ENCODE data around the gene DPEP1. TPM values are rescaled to one million over a fixed set of nuclear protein-coding genes. Genes with fewer than 3 reads are reported as not detected.
"Not testable (repeated sequence)": the region's sequence is repeated elsewhere in the genome, so short reads cannot be mapped to it uniquely, and the experiment has no call there.

DPEP1 gene
- polyA plus RNA-seq, 3 donors: 31.6 to 76.5 (median 60.1) TPM

DNA sequence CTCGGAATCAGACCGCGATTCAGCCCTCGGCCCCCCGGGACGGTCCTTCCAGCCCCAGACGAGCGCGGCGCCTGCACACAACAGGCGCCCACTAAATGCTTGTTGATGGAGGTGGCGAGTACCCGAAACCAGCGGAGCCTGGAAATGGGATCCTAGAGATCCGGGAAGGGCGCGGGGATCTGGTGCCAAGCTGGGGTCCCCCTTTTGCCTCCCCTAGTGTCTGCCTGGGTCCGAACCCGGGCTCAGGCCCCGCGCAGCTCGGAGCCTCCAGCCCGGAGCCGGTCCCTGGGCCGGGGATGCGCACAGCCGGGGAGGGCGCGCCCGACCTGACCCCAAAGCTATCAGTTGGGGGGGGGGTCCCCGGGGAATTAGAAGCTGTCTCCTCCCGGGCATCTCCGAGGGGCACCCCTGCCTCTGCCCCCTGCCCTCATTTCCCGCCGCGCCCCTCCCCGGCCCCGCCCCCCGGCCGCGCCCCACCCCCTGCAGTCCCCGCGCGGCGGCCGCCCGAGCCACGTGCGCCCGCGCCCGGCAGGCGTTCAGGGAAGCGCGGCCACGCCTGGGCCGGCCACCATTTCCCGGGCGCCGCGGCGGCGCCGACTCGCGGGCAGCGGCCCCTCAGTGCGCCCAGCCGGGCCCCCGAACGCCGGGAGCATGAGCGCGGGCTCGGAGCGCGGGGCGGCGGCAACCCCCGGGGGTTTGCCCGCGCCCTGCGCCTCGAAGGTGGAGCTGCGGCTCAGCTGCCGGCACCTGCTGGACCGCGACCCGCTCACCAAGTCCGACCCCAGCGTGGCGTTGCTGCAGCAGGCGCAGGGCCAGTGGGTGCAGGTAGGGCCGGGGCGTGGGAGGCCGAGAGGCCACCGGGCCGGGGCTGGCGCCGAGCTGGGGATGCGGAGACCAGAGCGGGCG, 37.9 kb upstream of the DPEP1 start, which contains the start of gene CPNE7:
CPNE7 (plus strand) TSS at position 512 of the 906 bp plus-strand sequence; CDS start at position 652, 140 bp downstream.
- no peak for DNase-seq

DNA sequence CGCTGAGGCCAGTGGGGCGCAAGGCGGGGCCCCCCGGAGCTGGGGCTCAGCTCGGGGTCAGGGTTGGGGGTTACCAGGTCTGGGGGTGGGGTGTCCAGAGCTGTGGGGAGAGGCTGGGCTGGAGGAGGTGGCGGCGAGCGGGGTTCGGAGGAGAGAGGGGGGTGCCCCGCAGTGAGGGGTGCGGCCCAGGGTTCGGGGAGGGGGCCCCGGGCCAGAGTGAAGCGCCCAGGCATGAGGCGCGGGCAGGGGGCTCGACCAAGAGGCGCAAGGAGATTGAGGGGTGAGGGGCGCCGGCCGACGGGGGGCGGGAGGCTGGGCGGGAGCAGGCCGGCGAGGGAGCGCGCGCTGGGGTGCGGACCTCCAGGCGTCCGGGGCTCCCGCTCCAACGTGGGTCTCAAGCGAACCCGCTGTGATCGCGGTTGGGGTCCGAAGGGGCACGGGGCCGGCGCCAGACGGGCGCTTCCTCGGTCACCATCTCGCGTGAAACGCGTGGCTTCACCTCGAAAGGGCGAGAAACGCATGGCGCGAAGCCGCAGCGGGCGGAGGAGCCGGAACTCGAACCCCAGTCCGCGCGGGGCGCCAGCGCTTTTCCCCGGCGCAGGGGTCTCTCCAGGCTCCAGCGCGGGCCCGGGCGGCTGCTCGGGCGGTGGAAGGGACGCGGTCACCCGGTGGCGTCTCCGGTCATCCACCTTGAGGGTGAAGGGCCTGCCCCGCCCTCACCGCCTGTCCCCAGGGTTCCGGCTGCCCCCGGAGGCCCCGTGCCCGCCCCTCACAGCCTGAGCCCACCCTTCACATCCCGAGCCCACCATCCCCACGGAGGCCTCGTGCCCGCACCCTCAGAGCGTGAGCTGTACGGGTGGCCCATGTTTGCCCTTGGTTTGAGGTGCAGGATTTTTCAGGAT, 37.0 kb upstream of the DPEP1 start:
- DNase-seq: no peak

DNA sequence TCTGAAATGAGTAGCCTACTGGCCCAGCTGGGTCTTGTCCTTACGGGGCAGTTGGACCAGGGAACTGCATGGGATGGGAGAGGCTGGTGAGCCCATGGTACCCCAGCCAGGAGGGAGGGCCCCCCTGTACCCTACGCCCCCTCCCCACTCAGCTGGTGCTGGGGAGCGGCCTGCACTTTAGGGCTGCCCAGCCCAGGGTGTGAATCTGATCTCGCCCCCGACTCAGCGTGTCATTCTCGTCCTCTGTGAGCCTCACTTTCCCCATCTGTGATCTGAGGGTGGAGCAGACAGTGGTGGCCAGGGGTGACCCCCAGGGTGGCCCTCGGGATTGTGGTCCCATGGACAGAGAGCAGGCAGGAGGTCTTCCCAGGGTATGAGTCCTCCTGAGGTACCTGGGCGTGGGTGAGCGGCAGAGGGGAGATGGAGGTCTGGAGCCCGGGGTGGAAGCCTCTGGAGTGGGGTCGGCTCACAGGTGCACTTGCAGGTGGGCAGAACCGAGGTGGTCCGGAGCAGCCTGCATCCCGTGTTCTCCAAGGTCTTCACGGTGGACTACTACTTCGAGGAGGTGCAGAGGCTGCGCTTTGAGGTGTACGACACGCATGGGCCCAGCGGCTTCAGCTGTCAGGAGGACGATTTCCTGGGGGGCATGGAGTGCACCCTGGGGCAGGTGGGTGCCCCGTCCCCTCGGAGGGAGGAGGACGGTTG, 36.2 kb upstream of the DPEP1 start:
- no peak for DNase-seq

DNA sequence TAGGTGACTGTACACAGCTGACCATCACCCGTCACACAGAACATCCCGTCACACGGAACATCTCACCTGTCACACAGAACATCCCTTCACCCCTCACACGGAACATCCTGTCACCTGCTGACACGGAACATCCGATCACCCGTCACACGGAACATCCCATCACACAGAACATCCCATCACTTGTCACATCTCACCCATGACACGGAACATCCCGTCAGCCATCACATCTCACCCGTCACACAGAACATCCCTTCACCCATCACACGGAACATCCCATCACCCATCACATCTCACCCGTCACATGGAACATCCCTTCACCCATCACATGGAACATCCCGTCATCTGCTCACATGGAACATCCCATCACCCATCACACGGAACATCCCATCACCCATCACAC, 34.1 kb upstream of the DPEP1 start:
- no peak for DNase-seq

DNA sequence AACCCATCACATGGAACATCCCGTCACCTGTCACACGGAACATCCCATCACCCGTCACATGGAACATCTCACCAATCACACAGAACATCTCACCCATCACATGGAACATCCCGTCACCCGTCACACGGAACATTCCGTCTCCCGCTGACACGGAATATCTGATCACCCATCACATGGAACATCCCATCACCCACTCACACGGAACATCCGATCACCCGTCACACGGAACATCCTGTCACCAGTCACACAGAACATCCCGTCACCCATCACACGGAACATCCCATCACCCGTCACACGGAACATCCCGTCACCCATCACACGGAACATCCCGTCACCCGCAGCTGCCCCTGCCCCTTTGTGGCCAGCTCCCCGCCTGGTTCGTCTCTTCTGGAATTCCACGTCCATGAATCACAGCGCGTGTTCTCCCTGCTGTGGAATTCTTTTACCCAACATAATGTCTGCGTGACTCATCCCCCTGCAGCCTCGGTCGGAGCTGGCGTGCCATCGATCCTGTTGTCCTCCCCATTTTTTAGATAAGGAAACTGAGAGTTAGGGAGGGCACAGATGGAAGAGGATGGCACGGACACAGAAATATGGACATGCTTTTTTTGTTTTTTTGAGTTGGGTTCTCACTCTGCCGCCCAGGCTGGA, 32.3 kb upstream of the DPEP1 start:
- no peak for DNase-seq

DNA sequence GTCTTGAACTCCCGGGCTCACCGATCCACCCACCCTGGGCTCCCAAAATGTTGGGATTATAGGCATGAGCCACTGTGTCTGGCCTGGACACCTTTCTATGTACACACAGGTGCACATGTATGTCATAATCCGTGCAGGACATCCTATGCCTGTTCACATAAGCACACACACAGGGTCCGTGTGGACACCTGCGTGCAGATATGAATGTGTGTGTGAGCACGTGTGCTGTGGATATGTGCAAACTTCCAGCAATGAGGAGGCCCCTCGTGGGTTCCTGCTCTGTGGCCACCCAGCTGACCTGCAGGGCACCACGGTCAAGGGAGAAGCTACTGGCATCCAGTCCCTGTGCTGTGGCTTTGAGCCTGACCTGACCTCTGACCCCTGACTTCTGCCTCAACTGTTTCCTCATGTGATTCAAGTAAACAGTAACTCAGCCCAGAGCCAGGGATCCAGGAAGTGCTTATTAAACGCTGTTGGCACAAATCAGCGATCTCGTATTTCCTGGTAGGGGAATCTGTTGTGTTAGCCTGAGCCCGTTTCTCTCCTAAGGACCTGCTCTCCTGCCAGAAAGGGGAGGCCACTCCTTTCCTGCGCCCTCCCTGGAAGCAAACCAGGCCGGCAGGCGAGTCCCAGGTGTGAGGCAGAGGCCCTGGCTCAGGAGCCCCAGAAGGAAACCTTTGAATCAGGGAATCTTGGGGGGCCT, 31.4 kb upstream of the DPEP1 start:
- DNase-seq: no peak

DNA sequence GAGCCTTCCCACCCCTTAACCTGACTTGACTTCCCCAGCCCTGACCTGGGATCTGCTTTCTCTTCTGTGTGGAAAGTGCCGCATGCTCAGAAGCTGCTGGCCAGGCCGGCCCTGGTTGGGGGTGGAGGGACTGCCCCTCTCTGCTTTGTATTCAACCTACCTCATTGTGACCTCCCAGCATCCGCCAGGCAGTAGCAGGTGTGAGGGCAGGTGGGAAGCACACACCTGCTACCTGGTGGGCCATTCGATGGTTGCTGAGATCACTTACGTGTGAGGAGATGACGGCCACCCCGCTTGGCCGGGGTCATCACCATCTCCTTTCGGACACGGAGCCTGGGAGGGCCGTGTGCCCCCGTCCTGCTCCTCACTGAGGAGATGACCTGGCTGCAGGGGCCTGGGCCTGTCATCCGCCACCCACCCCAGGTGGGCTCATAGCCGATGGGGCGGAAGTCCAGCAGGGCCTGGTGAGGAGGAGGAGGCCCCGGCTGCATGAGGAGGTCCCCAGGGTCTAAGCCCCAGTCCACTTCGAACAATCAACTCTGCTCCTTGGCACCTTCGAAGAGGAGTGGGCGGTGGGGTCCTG, 30.7 kb upstream of the DPEP1 start:
- DNase-seq: no peak

DNA sequence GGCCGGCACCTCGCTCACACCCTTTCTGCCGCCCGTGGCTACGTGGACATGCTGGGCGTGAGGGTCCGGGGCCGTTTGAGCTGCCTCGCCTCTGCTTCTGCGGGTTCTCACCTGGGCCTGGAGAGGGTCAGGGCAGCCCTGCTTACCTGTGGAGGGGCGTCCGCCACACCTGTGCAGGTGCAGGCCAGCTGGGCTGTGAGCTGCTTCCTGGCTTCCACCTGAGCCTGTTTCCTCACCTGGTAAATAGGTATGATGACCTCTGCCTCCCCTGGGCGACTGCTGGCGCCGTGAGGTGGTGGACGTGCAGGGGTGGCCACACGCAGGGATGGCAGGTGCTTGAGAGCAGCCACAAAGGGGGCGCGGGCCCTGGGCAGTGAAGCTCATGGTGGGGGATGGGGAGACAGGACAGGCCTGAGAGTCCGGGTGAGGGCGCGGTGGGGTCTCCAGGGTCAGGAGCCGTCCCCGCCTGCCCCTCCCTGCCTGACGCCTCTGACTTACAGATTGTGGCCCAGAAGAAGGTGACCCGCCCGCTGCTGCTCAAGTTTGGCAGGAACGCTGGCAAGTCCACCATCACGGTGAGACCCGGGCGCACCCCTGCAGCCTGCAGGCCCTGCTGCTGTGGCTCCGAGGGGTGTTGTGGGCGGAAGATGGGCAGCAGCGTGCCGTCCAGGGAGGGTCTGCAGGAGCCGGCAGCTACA, 30.1 kb upstream of the DPEP1 start:
- no peak for DNase-seq

DNA sequence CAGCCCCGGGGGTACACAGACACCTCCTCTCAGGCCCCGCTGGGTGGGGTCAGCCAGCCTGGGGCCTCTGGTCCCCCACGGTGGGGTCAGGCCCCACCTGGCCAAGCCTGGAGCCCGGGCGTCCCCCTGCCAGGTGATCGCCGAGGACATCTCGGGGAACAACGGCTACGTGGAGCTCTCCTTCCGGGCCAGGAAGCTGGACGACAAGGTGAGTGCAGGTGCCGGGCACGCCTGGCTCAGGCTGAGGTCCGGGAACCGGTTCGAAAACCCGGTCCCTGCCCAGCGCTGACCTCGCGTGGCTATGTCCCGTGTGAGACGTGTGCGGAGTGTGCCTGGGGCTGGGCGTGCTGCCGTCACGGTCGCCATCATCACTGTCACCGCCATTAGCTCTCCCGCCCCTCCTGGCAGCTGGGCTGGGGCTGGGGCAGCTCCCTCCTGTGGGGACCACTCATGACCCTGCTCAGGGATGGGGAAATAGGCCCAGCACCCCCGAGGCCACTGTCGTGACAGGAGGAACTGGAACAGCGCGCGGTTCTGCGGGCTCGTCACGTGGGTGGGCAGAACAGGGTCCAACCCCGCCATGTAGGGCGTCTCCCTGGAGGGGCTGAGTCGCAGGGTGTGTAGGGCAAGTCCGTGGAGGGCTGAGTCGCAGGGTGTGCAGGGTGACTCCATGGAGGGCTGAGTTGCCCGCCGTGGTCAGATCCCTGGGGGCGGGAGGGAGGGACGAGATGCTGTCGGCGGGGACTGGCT, 29.4 kb upstream of the DPEP1 start:
- DNase-seq: no peak

DNA sequence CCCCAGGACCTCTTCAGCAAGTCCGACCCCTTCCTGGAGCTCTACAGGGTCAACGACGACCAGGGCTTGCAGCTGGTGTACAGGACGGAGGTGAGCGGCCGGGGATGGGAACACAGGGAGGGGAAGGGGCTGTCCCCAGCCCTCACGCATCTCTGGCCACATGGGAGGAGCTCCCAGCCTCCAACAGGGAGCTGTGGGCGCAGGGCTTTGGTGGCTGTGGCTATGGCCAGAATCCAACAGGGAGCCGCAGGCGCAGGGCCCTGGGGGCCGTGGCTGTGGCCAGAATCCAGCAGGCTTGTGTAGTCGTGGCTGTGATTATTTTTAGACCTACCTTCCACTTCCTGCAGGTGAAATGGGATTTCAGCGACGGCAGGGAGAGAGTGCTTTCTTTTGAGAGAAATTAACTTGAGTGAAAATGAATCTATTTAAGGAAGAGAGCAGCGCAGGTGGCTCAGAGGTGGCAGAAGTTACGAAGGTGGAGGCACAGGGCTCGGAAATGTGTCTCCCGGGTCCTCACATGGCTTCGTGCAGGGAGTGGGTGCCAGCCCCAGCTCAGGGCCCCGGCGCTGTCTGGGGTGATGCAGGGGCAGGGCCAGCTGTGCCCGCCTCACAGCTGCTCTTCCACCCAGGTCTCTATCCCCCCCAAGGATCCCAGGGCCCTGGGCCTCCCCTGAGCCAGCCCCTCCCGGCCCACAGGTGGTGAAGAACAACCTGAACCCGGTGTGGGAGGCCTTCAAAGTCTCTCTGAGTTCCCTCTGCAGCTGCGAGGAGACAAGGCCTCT, 28.5 kb upstream of the DPEP1 start:
- no peak for DNase-seq

DNA sequence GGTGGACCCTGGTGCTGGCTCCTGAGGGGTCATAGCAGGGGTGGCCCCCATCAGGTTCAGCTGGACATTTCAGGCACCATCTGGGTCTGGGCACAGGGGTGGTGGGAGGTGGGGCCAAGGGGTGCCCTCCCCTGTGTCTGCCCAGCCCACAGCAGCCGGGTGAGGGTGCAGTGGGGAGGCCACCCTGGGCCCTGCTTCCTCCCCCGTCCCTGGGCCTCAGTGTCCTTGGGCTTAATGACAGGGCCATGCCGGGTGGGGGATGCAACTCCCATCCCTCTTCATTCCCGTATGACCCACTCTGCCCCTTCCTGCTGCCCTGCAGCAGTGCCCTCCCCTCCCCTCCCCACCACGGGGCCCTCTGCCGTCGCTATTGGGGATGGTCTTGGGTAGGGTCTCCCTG, 27.2 kb upstream of the DPEP1 start:
- no peak for DNase-seq

DNA sequence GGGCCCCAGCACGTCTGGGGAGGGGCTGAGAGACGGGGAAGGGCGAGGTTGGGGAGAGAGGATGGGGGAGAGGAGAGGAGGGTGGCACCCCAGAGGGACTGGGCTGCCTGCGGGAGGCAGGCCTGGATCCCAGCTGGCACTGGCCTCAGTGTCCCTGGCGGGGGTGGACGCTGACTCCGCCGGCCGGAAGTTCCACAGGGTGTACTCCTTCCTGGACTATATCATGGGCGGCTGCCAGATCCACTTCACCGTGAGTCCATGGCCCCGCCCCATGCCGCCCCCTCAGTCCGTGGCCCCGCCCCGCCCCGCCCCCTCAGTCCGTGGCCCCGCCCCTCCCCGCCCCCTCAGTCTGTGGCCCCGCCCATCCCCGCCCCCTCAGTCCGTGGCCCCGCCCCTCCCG, 26.6 kb upstream of the DPEP1 start:
- DNase-seq: no peak

DNA sequence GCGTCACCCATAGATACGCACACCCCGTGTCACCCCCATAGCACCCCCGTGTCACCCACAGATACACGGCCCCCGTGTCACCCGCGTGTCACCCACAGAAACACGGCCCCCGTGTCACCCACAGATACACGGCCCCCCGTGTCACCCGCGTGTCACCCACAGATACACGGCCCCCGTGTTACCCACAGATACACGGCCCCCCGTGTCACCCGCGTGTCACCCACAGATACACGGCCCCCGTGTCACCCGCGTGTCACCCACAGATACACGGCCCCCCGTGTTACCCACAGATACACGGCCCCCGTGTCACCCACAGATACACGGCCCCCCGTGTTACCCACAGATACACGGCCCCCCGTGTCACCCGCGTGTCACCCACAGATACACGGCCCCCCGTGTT, 25.8 kb upstream of the DPEP1 start:
- not testable (repeated sequence) for DNase-seq

DNA sequence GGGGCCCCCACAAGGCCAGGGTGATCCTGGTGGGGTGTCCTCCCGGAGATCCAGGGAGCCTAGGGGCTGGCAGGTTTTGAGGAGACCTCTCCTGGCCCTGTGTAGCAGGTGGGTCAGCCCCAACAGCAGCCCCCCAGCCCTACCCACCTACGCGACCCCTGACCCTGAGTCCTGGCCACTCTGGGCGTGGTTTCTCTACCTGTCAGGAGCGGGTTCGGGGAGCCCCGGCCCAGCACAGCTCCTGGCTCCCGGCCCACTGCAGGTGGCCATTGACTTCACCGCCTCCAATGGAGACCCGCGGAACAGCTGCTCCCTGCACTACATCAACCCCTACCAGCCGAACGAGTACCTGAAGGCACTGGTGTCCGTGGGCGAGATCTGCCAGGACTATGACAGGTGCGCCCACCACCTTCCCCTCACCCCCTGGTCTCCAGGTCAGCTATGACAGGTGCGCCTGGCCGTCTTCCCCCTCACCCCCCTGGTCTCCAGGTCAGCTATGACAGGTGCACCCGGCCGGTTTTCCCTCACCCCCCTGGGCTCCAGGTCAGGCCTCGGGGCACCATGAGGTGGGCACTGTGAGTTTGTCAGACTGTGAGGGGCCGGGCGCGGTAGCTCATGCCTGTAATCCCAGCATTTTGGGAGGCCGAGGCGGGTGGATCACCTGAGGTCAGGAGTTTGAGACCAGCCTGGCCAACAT, 24.9 kb upstream of the DPEP1 start:
- DNase-seq: no peak

DNA sequence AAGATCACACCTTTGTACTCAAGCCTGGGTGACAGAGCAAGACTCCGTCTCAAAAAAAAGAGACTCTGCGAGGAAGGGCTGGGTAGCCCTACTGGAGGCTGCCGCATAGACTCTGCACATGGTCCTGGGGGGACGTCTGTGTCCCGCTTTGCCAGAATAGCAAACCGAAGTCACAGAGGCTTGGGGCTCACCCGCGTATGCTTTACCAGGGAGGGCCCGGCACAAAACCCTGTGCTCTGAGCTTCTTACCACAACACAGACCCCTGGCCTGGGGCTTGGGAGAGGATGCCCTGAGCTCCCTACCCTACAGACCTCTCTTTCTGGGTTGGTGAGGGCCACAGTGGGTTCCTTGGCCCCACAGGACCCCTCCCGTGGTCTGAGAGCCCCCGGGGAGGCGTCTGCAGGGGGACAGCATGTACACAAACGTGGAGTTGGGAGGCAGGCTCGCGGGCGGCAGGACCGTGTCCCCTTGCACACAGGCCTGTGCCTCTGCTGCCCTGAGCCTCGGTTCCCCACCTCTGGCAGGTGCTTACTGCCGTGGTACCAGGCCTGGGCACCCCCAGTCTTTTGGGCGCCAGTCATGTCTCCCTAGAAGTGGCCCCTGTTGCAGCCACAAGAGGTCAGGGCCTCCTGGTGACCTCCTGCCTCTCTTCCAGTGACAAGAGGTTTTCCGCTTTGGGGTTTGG, 24.1 kb upstream of the DPEP1 start:
- no peak for DNase-seq

DNA sequence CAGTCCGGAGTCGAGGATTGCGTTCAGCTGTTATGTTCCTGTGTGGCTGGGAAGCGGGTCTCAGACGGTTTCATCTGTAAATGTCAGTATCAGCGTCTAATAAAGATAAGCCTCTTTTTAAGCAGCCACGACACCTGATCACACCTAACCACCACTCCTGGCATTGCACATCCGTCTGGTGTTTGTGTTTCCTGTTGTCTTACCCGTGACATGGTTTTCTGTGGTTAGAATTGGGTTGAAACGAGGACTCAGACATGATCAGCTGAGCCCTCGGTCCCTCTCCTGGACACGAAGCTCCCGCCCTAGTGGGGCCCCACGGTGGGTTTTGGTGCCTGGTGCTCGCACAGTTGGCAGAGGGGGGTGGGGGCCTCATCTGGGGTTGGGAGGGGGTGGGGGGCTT, 19.6 kb upstream of the DPEP1 start:
- DNase-seq: no peak

Data from renal pelvis (tissue), 4 donors.